Trophoblast cell (in vitro differentiated cells and primary cell): ENCODE measurements around the gene PTGES3L.
"Not testable (repeated sequence)": the region's sequence is repeated elsewhere in the genome, so short reads cannot be mapped to it uniquely, and the experiment has no call there.

Experiments
- DNase-seq, 2 donors: peaks; one replicate each; pipeline ENCODE4 v3.0.0-alpha.2; 2016
- H2AFZ ChIP-seq: 2 replicates; pipeline ENCODE4 v1.6.1; 2013; ENCODE audit warnings: low read length, moderate library complexity, mild to moderate bottlenecking; ENCODE audit not compliant: insufficient read depth, poor library complexity
- H2AK5ac ChIP-seq: 2 replicates; pipeline ENCODE4 v1.6.1; 2013; ENCODE audit warnings: mild to moderate bottlenecking, low read length
- H2BK120ac ChIP-seq: 2 replicates; pipeline ENCODE4 v1.6.1; 2013; ENCODE audit warnings: low read length, mild to moderate bottlenecking, moderate library complexity; ENCODE audit not compliant: insufficient read depth, poor library complexity
- H2BK12ac ChIP-seq: 2 replicates; pipeline ENCODE4 v1.6.1; 2013; ENCODE audit warnings: mild to moderate bottlenecking, low read length, moderate library complexity
- H2BK5ac ChIP-seq: 2 replicates; pipeline ENCODE4 v1.6.1; 2013; ENCODE audit warnings: low read length, low read depth, moderate library complexity, mild to moderate bottlenecking; ENCODE audit not compliant: poor library complexity
- H3K14ac ChIP-seq: 2 replicates; pipeline ENCODE4 v1.6.1; 2013; ENCODE audit warnings: mild to moderate bottlenecking, low read length
- H3K18ac ChIP-seq: 2 replicates; pipeline ENCODE4 v1.6.1; 2013; ENCODE audit warnings: mild to moderate bottlenecking, low read length
- H3K23ac ChIP-seq: 2 replicates; pipeline ENCODE4 v1.6.1; 2013; ENCODE audit warnings: low read length
- H3K27ac ChIP-seq: 2 replicates; pipeline ENCODE4 v1.5.1; 2013; ENCODE audit warnings: low read depth, mild to moderate bottlenecking, inconsistent platforms, low read length, moderate library complexity
- H3K27me3 ChIP-seq: 2 replicates; pipeline ENCODE4 v1.6.1; 2013; ENCODE audit warnings: inconsistent platforms, mild to moderate bottlenecking, low read length, moderate library complexity; ENCODE audit not compliant: insufficient read depth
- H3K36me3 ChIP-seq, 2 experiments: 1 replicate in 1 of 2; 2 replicates in 1 of 2; pipeline ENCODE4 v1.6.1; 2013; ENCODE audit warnings: low read length in 2 of 2, mild to moderate bottlenecking in 2 of 2, moderate library complexity in 1 of 2; ENCODE audit not compliant: insufficient read depth in 2 of 2, control insufficient read depth in 1 of 2
- H3K4ac ChIP-seq: 2 replicates; pipeline ENCODE4 v1.6.1; 2013; ENCODE audit warnings: low read depth, mild to moderate bottlenecking, low read length, moderate library complexity
- H3K4me1 ChIP-seq, 2 experiments: 1 replicate in 1 of 2; 2 replicates in 1 of 2; pipeline ENCODE4 v1.6.1; 2013; ENCODE audit warnings: low read length in 2 of 2, mild to moderate bottlenecking in 2 of 2, moderate library complexity in 1 of 2; ENCODE audit not compliant: insufficient read depth in 2 of 2, control insufficient read depth in 1 of 2
- H3K4me2 ChIP-seq: 2 replicates; pipeline ENCODE4 v1.6.1; 2013; ENCODE audit warnings: inconsistent platforms, mild to moderate bottlenecking, low read length, moderate library complexity
- H3K4me3 ChIP-seq: 2 replicates; pipeline ENCODE4 v1.5.1; 2013; ENCODE audit warnings: mild to moderate bottlenecking, low read depth, low read length, inconsistent platforms
- H3K79me1 ChIP-seq: one replicate; pipeline ENCODE4 v1.6.1; 2013; ENCODE audit warnings: low read length
- H3K79me2 ChIP-seq: 2 replicates; pipeline ENCODE4 v1.6.1; 2013; ENCODE audit warnings: low read length, mild to moderate bottlenecking; ENCODE audit not compliant: control insufficient read depth, insufficient read depth, poor library complexity
- H3K9ac ChIP-seq: 2 replicates; pipeline ENCODE4 v1.6.1; 2013; ENCODE audit warnings: mild to moderate bottlenecking, low read length
- H3K9me3 ChIP-seq: 2 replicates; pipeline ENCODE4 v1.6.1; 2013; ENCODE audit warnings: low read depth, mild to moderate bottlenecking, control low read depth, inconsistent platforms, low read length; ENCODE audit not compliant: insufficient read depth
- H4K12ac ChIP-seq: 2 replicates; pipeline ENCODE4 v1.6.1; 2013; ENCODE audit warnings: low read depth, mild to moderate bottlenecking, low read length, moderate library complexity
- H4K8ac ChIP-seq: 2 replicates; pipeline ENCODE4 v1.6.1; 2013; ENCODE audit warnings: low read depth, mild to moderate bottlenecking, low read length, moderate library complexity
- H4K91ac ChIP-seq: one replicate; pipeline ENCODE4 v1.6.1; 2013; ENCODE audit warnings: low read depth, mild to moderate bottlenecking, low read length, moderate library complexity
- WGBS: extraction: QIAGEN DNeasy Blood & Tissue Kit; methylation state at CpG from one replicate; pipeline ENCODE4 v1.1.7; 2013; ENCODE audit warnings: missing lambda C conversion rate; ENCODE audit not compliant: insufficient read length, insufficient coverage; ENCODE audit errors: extremely low coverage; 5-methylcytosine and 5-hydroxymethylcytosine counted together

The PTGES3L gene

GRCh38 chr17:42920922-42921321 is 59.0 kb downstream of the PTGES3L start:
- H4K12ac ChIP-seq, result no peak overlapping the region
- DNase-seq, result no peak
- no peak overlapping the region for H4K8ac ChIP-seq
- no peak overlapping the region for H3K4me3 ChIP-seq
- no peak overlapping the region for H3K18ac ChIP-seq
- H2BK5ac ChIP-seq, result no peak overlapping the region
- no peak overlapping the region for H3K4ac ChIP-seq
- H3K4me1 ChIP-seq, result no peaks in the 10 kb centered on the region
- no peak overlapping the region for H2AFZ ChIP-seq
- H2BK120ac ChIP-seq, result no peak overlapping the region
- H3K23ac ChIP-seq, result no peak overlapping the region
- no CpG with 5 or more reads among the region's 3 CpGs for WGBS
- no peak overlapping the region for H3K9ac ChIP-seq
- H3K27ac ChIP-seq, result no peak overlapping the region
- H3K36me3 ChIP-seq, result no peaks in the 10 kb centered on the region
- H4K91ac ChIP-seq, result no peak overlapping the region
- H2BK12ac ChIP-seq, result no peak overlapping the region
- no peak overlapping the region for H3K4me2 ChIP-seq
- H2AK5ac ChIP-seq, result no peak overlapping the region
- H3K27me3 ChIP-seq, result no peaks in the 10 kb centered on the region
- no peak overlapping the region for H3K14ac ChIP-seq
- H3K79me2 ChIP-seq, result no peaks in the 10 kb centered on the region
- no peaks in the 10 kb centered on the region for H3K79me1 ChIP-seq
- H3K9me3 ChIP-seq, result no peaks in the 10 kb centered on the region

GRCh38 chr17:42920106-42920900 is 59.6 kb downstream of the PTGES3L start:
- Histone ChIP-seq H3K9me3 (no peaks in the 10 kb centered on the region), H3K14ac (no peak overlapping the region), H4K8ac (no peak overlapping the region), H3K27ac (no peak overlapping the region), H3K4me2 (no peak overlapping the region), H2AFZ (no peak overlapping the region), H4K12ac (no peak overlapping the region), H2AK5ac (no peak overlapping the region), H3K4me3 (no peak overlapping the region), H2BK120ac (no peak overlapping the region), H3K79me1 (no peaks in the 10 kb centered on the region), H3K4ac (no peak overlapping the region), H2BK12ac (no peak overlapping the region), H3K4me1 (no peaks in the 10 kb centered on the region), H3K9ac (no peak overlapping the region), H2BK5ac (no peak overlapping the region), H3K27me3 (no peaks in the 10 kb centered on the region), H3K79me2 (no peaks in the 10 kb centered on the region), H3K18ac (no peak overlapping the region), H3K36me3 (no peaks in the 10 kb centered on the region), H3K23ac (no peak overlapping the region), H4K91ac (no peak overlapping the region)
- no peak for DNase-seq
- no CpG with 5 or more reads among the region's 10 CpGs for WGBS

GRCh38 chr17:42919522-42920077 is 60.3 kb downstream of the PTGES3L start:
- H3K27ac ChIP-seq, H3K4me1 ChIP-seq, H3K14ac ChIP-seq, H4K91ac ChIP-seq, H3K4me2 ChIP-seq, H4K12ac ChIP-seq, H2AFZ ChIP-seq, H3K23ac ChIP-seq, H2BK12ac ChIP-seq, H3K79me2 ChIP-seq, H3K4ac ChIP-seq, H3K18ac ChIP-seq, H3K4me3 ChIP-seq, H3K9ac ChIP-seq, H3K36me3 ChIP-seq, H3K9me3 ChIP-seq, DNase-seq, H2BK120ac ChIP-seq, H2BK5ac ChIP-seq, H3K27me3 ChIP-seq, H3K79me1 ChIP-seq, H4K8ac ChIP-seq, H2AK5ac ChIP-seq: not testable (repeated sequence)
- no CpG with 5 or more reads among the region's 10 CpGs for WGBS

GRCh38 chr17:42918902-42919521 is 60.9 kb downstream of the PTGES3L start:
- no peak overlapping the region for H4K12ac ChIP-seq
- no peak overlapping the region for H3K23ac ChIP-seq
- H2AK5ac ChIP-seq, result no peak overlapping the region
- no peaks in the 10 kb centered on the region for H3K79me1 ChIP-seq
- no peak overlapping the region for H2BK12ac ChIP-seq
- no peaks in the 10 kb centered on the region for H3K4me1 ChIP-seq
- H4K91ac ChIP-seq, result no peak overlapping the region
- H3K18ac ChIP-seq, result no peak overlapping the region
- no peak overlapping the region for H2BK120ac ChIP-seq
- no peaks in the 10 kb centered on the region for H3K9me3 ChIP-seq
- no peak overlapping the region for H3K27ac ChIP-seq
- no peak overlapping the region for H2BK5ac ChIP-seq
- no peak overlapping the region for H3K9ac ChIP-seq
- no peak for DNase-seq
- H3K4me3 ChIP-seq, result no peak overlapping the region
- no peaks in the 10 kb centered on the region for H3K27me3 ChIP-seq
- H3K79me2 ChIP-seq, result no peaks in the 10 kb centered on the region
- H3K14ac ChIP-seq, result no peak overlapping the region
- H3K36me3 ChIP-seq, result no peaks in the 10 kb centered on the region
- no peak overlapping the region for H2AFZ ChIP-seq
- H4K8ac ChIP-seq, result no peak overlapping the region
- H3K4ac ChIP-seq, result no peak overlapping the region
- no peak overlapping the region for H3K4me2 ChIP-seq
- WGBS, result no CpG with 5 or more reads among the region's 3 CpGs
